VCaP (cell line): ENCODE results near the gene MNS1.

Experiments used
- H3K27ac ChIP-seq: fragments of 450-650 bp; 2 replicates; pipeline ENCODE4 v1.5.1; 2017
- CTCF ChIP-seq: fragments of 450-650 bp; conservative IDR thresholded peaks from 2 replicates; pipeline ENCODE4 v1.5.1; 2017; ENCODE audit warnings: mild to moderate bottlenecking, moderate library complexity

The MNS1 gene

GRCh38 chr15:56456229-56456628 lies 8.7 kb downstream of the MNS1 start:
- no peak overlapping the region for H3K27ac ChIP-seq
- TF ChIP-seq CTCF, result no peak

GRCh38 chr15:56454836-56455235 lies 10.1 kb downstream of the MNS1 start:
- no peak for TF ChIP-seq CTCF
- H3K27ac ChIP-seq, result no peak overlapping the region

GRCh38 chr15:56445746-56446145 lies 19.2 kb downstream of the MNS1 start:
- H3K27ac ChIP-seq, result no peak overlapping the region

GRCh38 chr15:56442354-56442753 lies 22.6 kb downstream of the MNS1 start:
- H3K27ac ChIP-seq, result no peak overlapping the region
- TF ChIP-seq CTCF, result no peak

More at GRCh38 chr15:56445746-56446145, 19.2 kb downstream of the MNS1 start:
- no peak for TF ChIP-seq CTCF

GRCh38 chr15:56440214-56440770 lies 24.6 kb downstream of the MNS1 start:
- TF ChIP-seq CTCF, result no peak
- no peak overlapping the region for H3K27ac ChIP-seq

GRCh38 chr15:56432304-56432703 lies 32.6 kb downstream of the MNS1 start:
- H3K27ac ChIP-seq, result no peak overlapping the region
- TF ChIP-seq CTCF, result no peak

GRCh38 chr15:56428821-56429458 lies 36.0 kb downstream of the MNS1 start:
- H3K27ac ChIP-seq, result no peak overlapping the region
- peak; percentile 73 for TF ChIP-seq CTCF
